GM10266 (cell line): Measurements from ENCODE around the gene GALNT17.
"Not testable (repeated sequence)": the region's sequence is repeated elsewhere in the genome, so short reads cannot be mapped to it uniquely, and the experiment has no call there.

Experiments
- DNase-seq: peaks from one replicate; pipeline ENCODE4 v3.0.0; 2012; ENCODE audit errors: extremely low spot score
- CTCF ChIP-seq: IDR thresholded peaks from 2 replicates; pipeline ENCODE4 v1.5.1; 2012; ENCODE audit warnings: mild to moderate bottlenecking, low read depth; ENCODE audit not compliant: control insufficient read depth, insufficient read depth; ENCODE audit errors: missing control alignments

The GALNT17 gene

GRCh38 chr7:71580027-71580426 lies 448.1 kb downstream of the GALNT17 start:
- DNase-seq: no peak
- TF ChIP-seq CTCF: no peak

- TF ChIP-seq CTCF: no peak
- no peak for DNase-seq
Observed at GRCh38 chr7:71584256-71584655, 452.3 kb downstream of the GALNT17 start.

GRCh38 chr7:71591876-71592275 lies 459.9 kb downstream of the GALNT17 start:
- no peak for TF ChIP-seq CTCF
- no peak for DNase-seq

GRCh38 chr7:71592388-71592787 lies 460.4 kb downstream of the GALNT17 start:
- not testable (repeated sequence) for DNase-seq

GRCh38 chr7:71594736-71595135 lies 462.8 kb downstream of the GALNT17 start:
- TF ChIP-seq CTCF: no peak

GRCh38 chr7:71595176-71595575 lies 463.2 kb downstream of the GALNT17 start:
- DNase-seq: no peak
- no peak for TF ChIP-seq CTCF

More at GRCh38 chr7:71594736-71595135, 462.8 kb downstream of the GALNT17 start:
- no peak for DNase-seq

- no peak for DNase-seq
- TF ChIP-seq CTCF: no peak
Observed at GRCh38 chr7:71598553-71598952, 466.6 kb downstream of the GALNT17 start.

GRCh38 chr7:71601851-71602250 lies 469.9 kb downstream of the GALNT17 start:
- no peak for TF ChIP-seq CTCF

More at GRCh38 chr7:71601851-71602250, 469.9 kb downstream of the GALNT17 start:
- DNase-seq: no peak
